ENCODE data around the gene APPL2.
"Not testable (repeated sequence)": the region's sequence is repeated elsewhere in the genome, so short reads cannot be mapped to it uniquely, and the experiment has no call there.

APPL2 gene

GRCh38 chr12:105256011-105256410, 20.0 kb upstream of the APPL2 start:
- no peak for DNase-seq

- no peak for DNase-seq
These were observed 18.0 kb upstream of the APPL2 start for GRCh38 chr12:105253866-105254513.

GRCh38 chr12:105252901-105253300, 16.9 kb upstream of the APPL2 start:
- no peak for DNase-seq

GRCh38 chr12:105245776-105246427, 9.9 kb upstream of the APPL2 start:
- not testable (repeated sequence) for DNase-seq

GRCh38 chr12:105245291-105245690, 9.3 kb upstream of the APPL2 start:
- DNase-seq, result no peak

- DNase-seq, result no peak
These were observed 4.3 kb upstream of the APPL2 start for GRCh38 chr12:105240228-105240627.

- DNase-seq, result no peak
These were observed 3.3 kb upstream of the APPL2 start for GRCh38 chr12:105239304-105239703.

GRCh38 chr12:105237666-105238065, 1.7 kb upstream of the APPL2 start:
- no peak for DNase-seq

GRCh38 chr12:105235281-105235731, 668 bp downstream of the APPL2 start:
- DNase-seq, result no peak

- no peak for DNase-seq
These were observed 1.8 kb downstream of the APPL2 start for GRCh38 chr12:105234197-105234596.

GRCh38 chr12:105233041-105233905, 2.7 kb downstream of the APPL2 start:
- DNase-seq, result no peak

GRCh38 chr12:105231396-105231795, 4.6 kb downstream of the APPL2 start:
- DNase-seq, result no peak

- DNase-seq, result no peak
These were observed 6.6 kb downstream of the APPL2 start for GRCh38 chr12:105229371-105229770.

- no peak for DNase-seq
These were observed 7.0 kb downstream of the APPL2 start for GRCh38 chr12:105228966-105229365.

GRCh38 chr12:105228494-105228893, 7.5 kb downstream of the APPL2 start:
- DNase-seq, result no peak

GRCh38 chr12:105227879-105228278, 8.1 kb downstream of the APPL2 start:
- DNase-seq, result no peak

- no peak for DNase-seq
These were observed 9.8 kb downstream of the APPL2 start for GRCh38 chr12:105226219-105226618.

- DNase-seq, result no peak
These were observed 10.4 kb downstream of the APPL2 start for GRCh38 chr12:105225505-105226015.

GRCh38 chr12:105224399-105224798, 11.6 kb downstream of the APPL2 start:
- DNase-seq, result no peak

GRCh38 chr12:105223884-105224283, 12.1 kb downstream of the APPL2 start:
- no peak for DNase-seq

- DNase-seq, result no peak
These were observed 12.6 kb downstream of the APPL2 start for GRCh38 chr12:105223352-105223845.

- DNase-seq, result no peak
These were observed 13.1 kb downstream of the APPL2 start for GRCh38 chr12:105222726-105223351.

- DNase-seq, result no peak
These were observed 13.7 kb downstream of the APPL2 start for GRCh38 chr12:105222284-105222655.
